NOMO-1 treated with DMSO at 0.1 percent for 48 hours (cell line): ENCODE measurements around the gene GDF15.

Experiments used
- DNase-seq: peaks from one replicate; lab custom pipeline; 2025; ENCODE audit not compliant: unreplicated experiment; lab: John Stamatoyannopoulos, UW

The GDF15 gene

GRCh38 chr19:18417250-18418028 is 31.5 kb downstream of the GDF15 start:
- peak; percentile 84 for DNase-seq

- DNase-seq: no peak
Measured at GRCh38 chr19:18418029-18418482, 32.1 kb downstream of the GDF15 start.

GRCh38 chr19:18418483-18419194 is 32.7 kb downstream of the GDF15 start:
- DNase-seq: peak; percentile 23

DNA sequence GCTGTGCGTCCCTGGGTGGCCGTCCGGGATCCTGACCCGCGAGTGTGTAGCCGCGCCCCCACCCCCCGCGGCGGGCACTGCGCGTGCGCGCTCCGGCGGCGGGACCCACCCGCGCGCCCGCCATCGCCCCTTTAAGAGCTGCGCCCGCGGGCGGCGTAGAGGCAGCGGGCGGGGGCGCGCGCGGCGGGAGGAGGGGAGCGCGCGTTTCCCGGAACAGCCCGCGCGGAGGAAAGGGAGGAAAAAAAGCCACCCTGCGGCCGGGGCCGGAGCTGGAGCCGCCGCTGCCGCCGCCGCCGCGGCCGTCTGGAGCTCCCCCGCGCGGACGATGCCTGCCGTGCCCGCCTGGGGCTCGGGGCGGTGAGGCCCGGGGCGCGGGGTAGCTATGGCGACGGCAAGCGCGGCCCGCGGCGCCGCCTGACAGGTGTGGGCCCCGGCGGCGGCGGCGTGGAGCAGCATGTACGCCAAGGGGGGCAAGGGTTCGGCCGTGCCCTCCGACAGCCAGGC is 33.3 kb downstream of the GDF15 start, which contains the start of gene SSBP4:
TSS of gene SSBP4 (plus strand) at position 204 of the 504 bp plus-strand sequence. CDS start at position 455, 251 bp downstream.
- peak; percentile 68 for DNase-seq

GRCh38 chr19:18419699-18420460 is 33.9 kb downstream of the GDF15 start:
- peak; percentile 24 for DNase-seq

- no peak for DNase-seq
Measured at GRCh38 chr19:18420930-18421329, 35.0 kb downstream of the GDF15 start.

- no peak for DNase-seq
Measured at GRCh38 chr19:18421371-18421959, 35.5 kb downstream of the GDF15 start.

- DNase-seq: no peak
Measured at GRCh38 chr19:18422530-18423191, 36.7 kb downstream of the GDF15 start.

DNA sequence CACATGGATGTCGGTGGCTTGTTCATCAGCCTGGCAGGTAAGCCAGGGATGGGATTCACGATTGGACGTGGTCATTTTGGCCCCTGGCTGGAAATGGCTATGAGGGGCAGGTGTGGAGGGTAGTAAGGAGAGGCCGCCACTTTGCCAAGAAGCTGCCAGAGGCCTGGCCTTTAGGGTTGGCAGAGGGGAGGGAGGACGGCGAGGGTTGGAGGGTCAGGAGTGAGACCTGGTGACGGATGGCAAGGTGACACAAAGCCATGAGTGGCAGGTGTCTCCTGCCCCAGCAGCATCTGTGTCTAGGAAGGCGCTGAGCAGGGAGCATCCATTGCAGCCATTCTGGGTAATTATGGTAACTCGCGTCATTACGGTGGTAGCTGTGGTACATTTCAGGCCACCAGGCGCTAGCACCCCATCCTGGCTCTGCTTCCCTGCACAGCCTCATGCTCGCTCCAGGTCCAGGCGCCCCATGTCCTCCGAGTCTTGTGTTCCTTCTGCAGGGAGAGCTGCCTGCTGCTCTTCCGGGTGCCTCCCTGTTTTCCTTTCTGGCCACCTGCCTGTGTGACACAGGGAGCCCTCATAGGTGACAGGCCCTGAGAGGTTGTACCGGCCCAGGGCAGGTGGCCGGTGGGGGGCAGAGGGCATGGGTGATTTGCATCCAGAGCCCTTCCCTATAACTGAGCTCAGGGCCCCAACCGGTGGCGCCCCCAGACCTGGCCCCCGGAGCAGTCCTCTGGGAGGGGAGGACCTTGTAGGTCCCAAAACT is 37.5 kb downstream of the GDF15 start:
- no peak for DNase-seq

- no peak for DNase-seq
Measured at GRCh38 chr19:18424122-18424889, 38.3 kb downstream of the GDF15 start.

- DNase-seq: no peak
Measured at GRCh38 chr19:18424890-18425514, 39.0 kb downstream of the GDF15 start.

DNA sequence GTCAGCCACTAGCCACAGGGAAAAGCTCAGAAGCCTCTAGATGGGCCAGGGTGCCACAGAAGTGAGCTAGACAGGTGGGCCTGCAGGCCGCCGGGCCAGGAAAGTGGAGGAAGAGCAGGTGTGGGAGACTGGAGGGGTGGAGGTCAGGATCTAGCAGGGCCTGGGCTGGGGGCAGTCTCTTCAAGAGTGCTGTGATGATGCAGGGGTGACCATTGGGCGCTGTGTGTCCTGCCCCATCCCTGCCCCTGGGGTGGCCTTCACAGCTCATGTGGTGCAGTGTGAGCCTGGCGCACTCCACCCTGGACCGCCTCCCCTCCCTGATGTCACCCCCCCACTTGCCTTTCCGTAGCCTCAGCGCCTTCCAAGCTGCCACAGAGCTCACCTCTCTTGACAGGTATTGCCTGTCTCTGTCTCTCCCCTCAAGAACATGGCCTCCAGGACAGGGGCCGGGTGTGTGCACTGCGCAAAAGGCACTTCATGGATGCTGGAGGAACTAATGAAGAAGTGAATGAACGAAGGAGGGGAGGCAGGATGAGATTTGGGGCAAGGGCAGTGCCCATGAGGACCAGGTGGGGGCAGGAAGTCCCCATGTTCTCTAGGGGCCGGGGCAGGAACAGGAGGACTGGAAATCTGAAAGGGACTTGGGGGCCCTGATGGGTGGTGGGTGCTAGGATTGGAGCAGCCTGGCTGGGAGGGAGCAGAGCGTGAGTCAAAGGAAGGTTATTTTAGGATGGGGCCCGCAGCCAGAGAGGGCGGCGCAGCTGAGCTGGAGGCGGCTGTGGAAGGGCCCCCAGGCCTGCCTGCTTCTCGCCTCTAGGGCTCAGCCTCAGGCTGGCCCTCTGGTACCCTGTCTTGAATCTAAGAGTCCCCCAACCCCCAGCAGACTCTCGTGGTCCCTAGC is 39.8 kb downstream of the GDF15 start:
- peak; percentile 7 for DNase-seq

- DNase-seq: no peak
Measured at GRCh38 chr19:18426416-18426767, 40.4 kb downstream of the GDF15 start.

DNA sequence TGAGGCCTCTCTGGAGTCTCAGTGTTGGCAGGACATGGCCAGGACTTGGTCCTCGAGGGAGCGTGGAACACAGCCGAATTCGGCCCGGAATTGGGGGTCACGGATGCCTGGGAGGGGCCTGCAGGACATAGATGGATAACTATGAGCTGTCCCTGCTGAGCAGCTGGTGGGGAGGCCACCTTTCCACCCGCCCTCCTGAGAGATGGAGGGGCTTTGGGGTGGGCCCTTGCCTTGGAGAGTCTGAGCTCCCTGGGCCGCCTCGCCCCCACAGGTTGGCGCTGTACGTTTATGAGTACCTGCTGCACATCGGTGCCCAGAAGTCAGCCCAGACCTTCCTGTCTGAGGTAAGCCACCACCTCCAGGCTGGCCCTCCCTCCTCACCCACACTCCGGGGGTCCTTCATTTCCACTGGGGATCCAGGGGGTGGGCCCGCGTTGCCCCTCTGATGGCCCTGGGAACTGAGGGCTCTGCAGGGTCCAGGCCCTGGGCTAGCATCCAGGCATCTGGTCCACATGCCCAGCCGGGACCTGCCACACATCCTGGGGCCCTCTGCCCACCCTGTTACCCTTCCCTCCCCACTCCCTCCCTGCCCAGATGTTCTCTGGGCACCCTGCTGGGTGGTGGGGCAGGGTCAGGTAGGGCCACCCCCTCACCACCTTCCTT is 41.3 kb downstream of the GDF15 start:
- DNase-seq: no peak

DNA sequence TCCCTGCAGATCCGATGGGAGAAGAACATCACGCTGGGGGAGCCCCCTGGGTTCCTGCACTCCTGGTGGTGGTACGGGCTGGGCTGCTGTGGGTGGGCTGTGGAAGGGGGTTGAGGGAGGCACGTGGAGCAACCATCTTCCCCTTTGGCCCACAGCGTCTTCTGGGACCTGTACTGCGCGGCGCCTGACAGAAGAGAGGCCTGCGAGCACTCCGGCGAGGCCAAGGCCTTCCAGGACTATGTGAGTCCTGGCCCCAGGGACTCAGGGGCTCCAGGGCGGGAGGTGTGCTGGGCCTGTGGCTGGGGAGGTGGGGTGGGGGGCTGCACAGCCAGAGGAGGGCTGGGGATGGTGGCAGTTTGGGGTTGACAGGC is 41.8 kb downstream of the GDF15 start:
- no peak for DNase-seq

DNA sequence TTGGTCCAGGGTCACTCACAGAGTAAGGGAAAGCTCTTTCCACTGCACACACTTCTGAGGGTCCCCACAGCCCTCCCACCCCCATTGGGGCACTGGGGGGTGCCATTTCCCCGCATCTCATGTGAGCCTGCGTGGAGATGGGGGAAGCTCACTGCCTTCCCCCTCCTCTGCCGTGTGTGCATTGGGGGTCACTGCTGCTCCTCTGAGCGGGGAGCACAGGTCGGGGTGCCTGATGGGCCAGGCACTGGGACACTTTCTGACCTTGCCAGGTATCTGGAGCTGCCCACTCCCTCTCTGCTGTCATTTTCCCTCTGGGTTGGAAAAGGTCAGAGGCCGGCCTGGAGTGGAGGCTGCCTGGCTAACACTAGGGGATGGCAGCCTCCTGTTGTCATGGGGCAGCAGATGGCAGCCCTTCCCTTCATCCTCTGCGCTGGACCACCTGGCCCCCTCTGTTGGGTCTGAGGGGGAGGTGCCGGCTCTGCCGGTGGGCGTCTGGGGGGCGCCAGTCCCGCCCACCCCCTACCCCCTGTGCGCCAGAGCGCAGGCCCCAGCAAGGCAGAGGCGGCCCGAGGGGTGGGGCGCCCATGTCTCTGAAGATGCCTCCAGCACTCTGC is 42.3 kb downstream of the GDF15 start:
- no peak for DNase-seq
